GM21786 (cell line): Measurements from ENCODE around the gene CHM.
"Not testable (repeated sequence)": the region's sequence is repeated elsewhere in the genome, so short reads cannot be mapped to it uniquely, and the experiment has no call there.

Source experiments
- ATAC-seq: cut with Tn5 transposase; IDR thresholded peaks from one replicate; pipeline ENCODE4 v1.9.1; 2021; ENCODE audit not compliant: unreplicated experiment

Gene CHM

DNA sequence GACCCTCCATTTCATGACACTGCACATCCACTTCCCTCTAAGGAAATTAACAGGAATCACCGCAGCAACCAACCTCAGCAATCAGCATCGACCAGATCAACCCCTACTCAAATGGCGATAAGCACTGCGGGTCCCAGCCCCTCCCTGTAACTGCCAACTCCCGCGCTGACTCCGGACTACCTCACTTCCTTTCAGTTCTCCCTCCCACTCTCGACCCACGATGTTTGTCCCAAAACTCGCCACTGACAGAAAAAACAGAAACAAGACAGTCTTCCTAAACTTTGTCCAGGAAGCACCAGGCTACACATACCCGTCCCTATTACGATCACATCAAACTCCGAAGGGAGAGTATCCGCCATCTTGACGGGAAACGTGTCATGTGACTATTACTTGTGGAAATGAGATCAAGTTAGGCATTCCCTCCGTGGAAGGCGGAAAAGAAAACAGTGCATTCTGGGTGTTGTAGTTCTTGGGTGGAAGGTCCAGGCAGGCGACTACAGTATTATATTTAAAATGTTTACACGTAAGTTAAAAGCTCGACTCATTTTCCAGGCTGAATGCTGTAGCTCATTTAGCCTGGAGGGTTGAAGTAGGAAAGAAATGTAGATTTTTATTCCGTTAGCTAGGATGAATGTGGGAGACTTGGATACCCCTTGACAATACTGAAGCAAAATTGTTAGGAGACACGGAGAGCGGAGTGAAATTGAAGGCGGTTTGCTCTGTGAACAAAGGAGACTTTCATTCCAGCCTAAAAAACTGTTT, at the start of gene CHM:
Gene CHM (minus strand): TSS at position 385 of the 762 bp plus-strand sequence. CDS start 26 bp downstream, at position 359.
- peak; percentile 98 for ATAC-seq

GRCh38 chrX:86078650-86079049, 31.3 kb upstream of the CHM start:
- ATAC-seq, result no peak

- ATAC-seq, result no peak
These were observed 19.6 kb upstream of the CHM start for GRCh38 chrX:86066998-86067397.

DNA sequence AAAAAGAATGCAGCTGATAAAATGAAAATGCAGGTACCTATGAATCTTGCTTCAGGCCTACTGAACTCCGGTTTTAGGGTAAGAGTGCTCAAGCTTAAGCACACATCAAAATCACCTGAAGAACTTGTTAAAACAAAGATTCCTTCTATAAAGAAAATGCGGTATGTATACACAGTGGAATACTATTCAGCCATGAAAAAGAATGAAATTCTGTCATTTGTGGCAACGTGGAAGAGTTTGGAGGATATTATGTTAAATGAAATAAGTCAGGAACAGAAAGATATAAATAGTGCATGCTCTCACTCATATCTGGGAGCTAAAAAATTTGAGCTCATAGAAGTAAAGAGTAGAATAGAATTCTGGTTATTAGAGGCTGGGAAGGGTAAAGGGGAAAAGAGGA, 14.0 kb upstream of the CHM start:
- ATAC-seq, result no peak

- no peak for ATAC-seq
These were observed 4.4 kb upstream of the CHM start for GRCh38 chrX:86051741-86052140.

DNA sequence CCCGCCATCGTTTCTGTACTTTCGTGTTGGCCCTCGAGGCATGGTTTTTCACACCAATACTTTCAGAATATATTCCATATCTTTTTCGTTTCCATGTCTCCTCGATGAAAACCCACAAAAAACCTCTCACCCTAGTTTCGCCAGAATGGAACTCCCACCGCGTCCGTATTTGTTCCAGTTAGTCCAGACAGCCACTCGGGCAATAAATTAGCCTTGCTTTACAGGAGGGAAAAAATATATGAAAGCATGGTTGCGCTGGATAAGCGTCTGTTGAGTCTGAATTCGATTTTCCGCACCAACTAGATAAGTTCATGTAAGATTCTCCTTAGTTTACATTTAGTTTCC, 550 bp upstream of the CHM start:
- no peak for ATAC-seq

GRCh38 chrX:86044216-86044615, 3.1 kb downstream of the CHM start:
- no peak for ATAC-seq

- no peak for ATAC-seq
These were observed 7.5 kb downstream of the CHM start for GRCh38 chrX:86039625-86040568.

- ATAC-seq, result no peak
These were observed 14.0 kb downstream of the CHM start for GRCh38 chrX:86033385-86033784.

DNA sequence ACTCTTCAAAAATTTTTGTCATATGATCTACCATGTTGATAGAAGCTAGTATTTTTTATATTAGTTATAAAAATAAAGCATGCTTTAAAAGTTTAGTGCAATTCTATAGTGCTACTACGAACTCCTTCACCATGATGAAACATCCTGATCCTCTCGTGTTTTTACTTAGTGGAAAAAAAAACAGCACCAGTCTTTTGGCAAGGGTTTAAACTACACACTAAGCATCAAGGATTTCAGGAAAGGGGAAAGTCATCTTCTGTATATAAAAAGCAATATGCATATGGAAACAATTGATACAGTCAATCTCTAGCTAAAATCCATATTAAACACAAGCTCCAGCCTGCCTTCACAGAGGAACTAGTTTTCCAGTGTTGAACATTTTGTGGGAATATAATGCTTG, 18.7 kb downstream of the CHM start:
- ATAC-seq, result no peak

DNA sequence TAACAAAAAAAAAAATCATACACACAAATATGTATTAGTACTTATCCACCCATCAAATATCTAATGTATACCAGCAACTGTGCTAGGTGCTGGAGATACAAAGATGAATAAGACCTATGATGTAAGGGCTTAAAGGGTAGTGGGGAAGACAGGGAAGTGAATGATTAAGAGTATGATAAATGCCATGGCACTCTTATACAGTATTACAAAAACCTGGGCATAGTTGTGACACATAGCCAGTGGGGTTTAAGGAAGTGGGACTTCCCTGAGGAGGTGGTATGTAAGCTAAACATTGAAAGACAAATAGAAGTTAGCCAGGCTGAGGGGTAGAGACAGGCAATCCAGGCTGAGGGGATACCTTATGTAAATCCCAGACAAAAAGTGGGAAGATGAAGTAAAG, 23.5 kb downstream of the CHM start:
- no peak for ATAC-seq

- no peak for ATAC-seq
These were observed 25.6 kb downstream of the CHM start for GRCh38 chrX:86021652-86022289.

DNA sequence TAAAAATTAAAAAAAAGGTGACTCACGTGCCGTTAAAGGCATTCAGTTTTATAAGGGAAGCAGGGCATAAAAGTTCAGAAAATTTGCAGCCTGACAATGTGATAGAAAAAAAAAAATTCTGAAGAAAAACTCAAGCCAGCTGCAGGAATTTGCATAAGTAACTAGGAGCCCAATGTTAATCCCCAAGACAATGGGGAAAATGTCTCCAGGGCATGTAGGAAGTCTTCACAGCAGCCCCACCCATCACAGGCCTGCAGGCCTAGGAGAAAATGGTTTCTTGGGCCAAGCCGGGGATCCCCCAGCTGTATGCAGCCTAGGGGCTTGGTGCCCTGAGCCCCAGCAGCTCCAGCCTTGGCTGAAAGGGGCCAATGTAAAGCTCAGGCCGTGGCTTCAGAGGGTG, 31.2 kb downstream of the CHM start:
- ATAC-seq, result no peak

GRCh38 chrX:86014959-86015358, 32.4 kb downstream of the CHM start:
- not testable (repeated sequence) for ATAC-seq

DNA sequence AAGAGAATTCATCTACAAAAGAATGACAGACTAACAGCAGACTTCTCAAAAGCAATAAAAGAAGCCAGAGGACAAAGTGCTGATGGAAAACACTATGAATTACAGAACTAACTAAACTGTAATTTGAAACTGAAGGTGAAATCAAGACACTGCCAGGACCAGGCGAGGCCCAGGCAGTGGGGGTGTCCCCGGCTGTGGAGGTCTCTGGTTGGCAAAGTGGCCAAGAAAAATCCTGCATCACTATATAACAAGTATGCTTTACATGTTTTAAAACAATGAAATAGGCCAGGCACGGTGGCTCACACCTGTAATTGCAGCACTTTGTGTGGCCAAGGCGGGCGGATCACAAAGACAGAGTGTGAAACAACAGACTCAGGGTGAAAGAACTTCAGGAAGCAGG, 32.9 kb downstream of the CHM start:
- no peak for ATAC-seq

DNA sequence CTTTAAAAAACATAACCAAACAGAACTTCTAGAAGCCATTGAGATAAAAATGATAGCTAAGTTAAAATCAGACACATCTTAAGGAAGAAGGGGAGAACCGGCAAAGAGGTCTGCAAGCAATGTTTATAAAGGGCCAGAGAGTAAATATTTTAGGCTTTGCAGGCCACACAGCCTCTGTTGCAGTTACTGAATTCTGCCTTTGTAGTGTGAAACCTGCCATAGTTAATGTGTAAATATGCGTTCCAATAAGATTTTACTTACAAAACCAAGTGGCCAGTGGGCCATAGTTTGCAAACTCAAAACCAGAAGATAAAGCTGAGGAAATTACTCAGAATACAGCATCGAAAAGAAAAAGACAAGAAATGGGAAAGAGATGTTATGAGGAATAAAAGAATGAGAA, 33.6 kb downstream of the CHM start:
- no peak for ATAC-seq

- ATAC-seq, result no peak
These were observed 35.2 kb downstream of the CHM start for GRCh38 chrX:86012188-86012587.

- ATAC-seq, result not testable (repeated sequence)
These were observed 37.6 kb downstream of the CHM start for GRCh38 chrX:86009803-86010202.

- not testable (repeated sequence) for ATAC-seq
These were observed 39.5 kb downstream of the CHM start for GRCh38 chrX:86007891-86008290.

GRCh38 chrX:86002076-86002896, 45.1 kb downstream of the CHM start:
- ATAC-seq, result no peak

DNA sequence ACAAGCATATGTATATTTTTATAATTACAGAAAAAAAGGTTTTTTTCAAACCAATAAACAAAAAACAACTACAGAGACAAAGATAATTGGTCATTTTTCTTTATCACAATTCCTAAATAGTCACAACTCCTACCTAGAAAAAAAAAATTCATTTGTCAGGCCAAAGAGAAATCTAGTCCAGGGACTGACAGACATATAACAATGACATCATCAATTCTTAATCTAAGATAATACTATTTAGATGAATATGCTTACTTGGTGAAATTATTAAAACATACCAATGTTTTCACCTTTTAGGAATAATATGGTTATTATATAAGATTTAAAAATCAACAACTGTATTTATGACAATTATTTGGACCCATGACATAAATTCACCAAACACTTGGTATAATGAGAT, 48.4 kb downstream of the CHM start:
- no peak for ATAC-seq
